Measurements from ENCODE around the gene RTKN2. TPM values are rescaled to one million over a fixed set of nuclear protein-coding genes. Genes with fewer than 3 reads are reported as not detected.

Gene RTKN2
- total and polyA plus RNA-seq, 10 of the 15 experiments (the other 5 are each of a cell fraction or from before 2014, with no cell fraction given): 0.10 TPM; not detected in 9

DNA sequence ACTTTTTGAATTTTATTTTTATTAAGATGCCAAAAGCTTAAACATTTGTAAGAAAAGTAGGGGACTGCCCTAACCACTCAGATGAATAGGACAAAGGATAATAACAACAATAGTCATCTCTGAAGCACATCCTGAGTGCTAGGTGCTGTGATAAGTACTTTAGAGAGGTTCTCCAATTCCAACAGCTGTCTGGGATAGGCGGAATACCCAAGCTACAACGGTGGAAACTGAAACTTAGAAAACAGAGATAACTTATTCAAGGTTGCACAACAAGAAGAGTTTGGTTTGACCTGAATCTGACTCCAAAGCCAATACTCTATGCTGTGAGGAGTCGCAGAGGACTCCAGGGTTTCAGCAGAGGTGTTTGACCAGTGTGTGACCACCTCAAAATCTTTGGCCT, 2.0 kb downstream of the RTKN2 start:
- Histone ChIP-seq H3K9ac (ENCODE audit: control insufficient read depth, insufficient read depth, low read length) (no peak overlapping the region), H3K36me3 (ENCODE audit: control insufficient read depth in 2 of 2, insufficient read depth in 2 of 2, low read length in 1 of 2) (no peaks in the 10 kb centered on the region), H3K79me2 (ENCODE audit: control insufficient read depth, insufficient read depth, low read length) (no peaks in the 10 kb centered on the region), H3K4me2 (ENCODE audit: control insufficient read depth, insufficient read depth) (no peak overlapping the region), H3K27ac (ENCODE audit: control insufficient read depth, insufficient read depth) (no peak overlapping the region), H2AFZ (ENCODE audit: control insufficient read depth, low read depth, low read length) (no peak overlapping the region), H3K27me3 (replicated peaks in 1 of 2; ENCODE audit: control insufficient read depth in 2 of 2, insufficient read depth in 2 of 2, low read length in 1 of 2) (peaks cover 10 to 13% of the 10 kb centered on the region in 2 experiments), H3K4me3 (no peak overlapping the region), H4K20me1 (ENCODE audit: control insufficient read depth, insufficient read depth) (no peaks in the 10 kb centered on the region), H3K4me1 (ENCODE audit: control insufficient read depth, insufficient read depth, low read length) (no peaks in the 10 kb centered on the region), H3K9me3 (replicated peaks; ENCODE audit: control insufficient read depth, insufficient read depth, low read length) (no peaks in the 10 kb centered on the region; the same call in 2 of the 3 replicates)
- TF ChIP-seq PAX5 (IDR thresholded peaks at IDR 0.05; ENCODE audit: borderline replicate concordance, low read depth, low read length) (no peak), RELA (IDR thresholded peaks at IDR 0.05; ENCODE audit: borderline replicate concordance, partially characterized antibody) (no peak), WRNIP1 (IDR thresholded peaks at IDR 0.05; ENCODE audit: borderline replicate concordance, low read depth, low read length) (no peak), JUNB (IDR thresholded peaks at IDR 0.05) (no peak), CBX5 (IDR thresholded peaks at IDR 0.05; ENCODE audit: low read depth) (no peak), NR2C1 (IDR thresholded peaks at IDR 0.05) (no peak), STAT1 (conservative IDR thresholded peaks at IDR 0.05) (no peak), TCF3 (IDR thresholded peaks at IDR 0.05; ENCODE audit: borderline replicate concordance, insufficient read depth, low read depth, low read length) (no peak)
- TF ChIP-seq, protein P1, sequence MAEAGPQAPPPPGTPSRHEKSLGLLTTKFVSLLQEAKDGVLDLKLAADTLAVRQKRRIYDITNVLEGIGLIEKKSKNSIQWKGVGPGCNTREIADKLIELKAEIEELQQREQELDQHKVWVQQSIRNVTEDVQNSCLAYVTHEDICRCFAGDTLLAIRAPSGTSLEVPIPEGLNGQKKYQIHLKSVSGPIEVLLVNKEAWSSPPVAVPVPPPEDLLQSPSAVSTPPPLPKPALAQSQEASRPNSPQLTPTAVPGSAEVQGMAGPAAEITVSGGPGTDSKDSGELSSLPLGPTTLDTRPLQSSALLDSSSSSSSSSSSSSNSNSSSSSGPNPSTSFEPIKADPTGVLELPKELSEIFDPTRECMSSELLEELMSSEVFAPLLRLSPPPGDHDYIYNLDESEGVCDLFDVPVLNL (IDR thresholded peaks at IDR 0.05; ENCODE audit: low read depth, low read length): no peak
- DNase-seq (ENCODE audit: low read depth, low spot score) (no peak), ATAC-seq (no peak), FAIRE-seq (no peak)
- in situ Hi-C loops (cut with MboI): no loop called here
- POLR2A ChIA-PET: no interaction called here
- RAD21 ChIA-PET (ENCODE audit: unreplicated experiment): no interaction called here
- SMC1A ChIA-PET (ENCODE audit: uncharacterized antibody, unreplicated experiment): interaction anchor here (0.6 kb wide), 1 partner anchor 1302 kb away, joined by 3 read pairs; no protein-coding TSS in a partner anchor
- WGBS (ENCODE audit: insufficient coverage, insufficient replicate concordance, low lambda C conversion rate, missing lambda C conversion rate): 73% methylated on average over 3 of the region's 3 CpGs
- CTCF ChIA-PET: interaction anchor here (1.2 kb wide), 1 partner anchor 10 kb away, joined by 3 read pairs; no protein-coding TSS in a partner anchor
- intact Hi-C loops (cut with micrococcal nuclease; ENCODE audit: unreplicated experiment): loop anchor here (5.0 to 10.0 kb wide), 2 partner anchors 156 to 888 kb away; no protein-coding TSS in a partner anchor
- BruUV-seq (replicated peaks): no TSS peak
